ENCODE measurements around the gene WDR93. TPM values are rescaled to one million over a fixed set of nuclear protein-coding genes. Genes with fewer than 3 reads are reported as not detected.

The WDR93 gene
- polyA plus RNA-seq, 2 of the 4 experiments (the other 2 are of a cell fraction) = 0.10 to 0.26 TPM

- TF ChIP-seq HMGXB4 (CRISPR knock-in tag; IDR thresholded peaks at IDR 0.05; ENCODE audit: borderline replicate concordance) (no peak), KDM1A (IDR thresholded peaks at IDR 0.05; ENCODE audit: low read depth) (no peak), EHMT2 (IDR thresholded peaks at IDR 0.05; ENCODE audit: low read depth) (no peak), EHF (CRISPR knock-in tag; IDR thresholded peaks at IDR 0.05) (no peak), RNF2 (IDR thresholded peaks at IDR 0.05; ENCODE audit: borderline replicate concordance, low read depth) (no peak), TFCP2L1 (CRISPR knock-in tag; IDR thresholded peaks at IDR 0.05) (no peak), CBX8 (IDR thresholded peaks at IDR 0.05) (no peak), HDAC2 (IDR thresholded peaks at IDR 0.05) (no peak), TP53 (CRISPR knock-in tag; IDR thresholded peaks at IDR 0.05) (no peak), RAD21 (conservative IDR thresholded peaks at IDR 0.05 in 1 of 2, IDR thresholded peaks at IDR 0.05 in 1 of 2) (peak; percentile 97 to 98), HOXB13 (CRISPR knock-in tag; IDR thresholded peaks at IDR 0.05; ENCODE audit: low read depth) (no peak), ZC3H11A (IDR thresholded peaks at IDR 0.05) (no peak), CHD4 (IDR thresholded peaks at IDR 0.05; ENCODE audit: borderline replicate concordance) (no peak), SREBF2 (IDR thresholded peaks at IDR 0.05) (no peak)
- TF ChIP-seq, protein P1, sequence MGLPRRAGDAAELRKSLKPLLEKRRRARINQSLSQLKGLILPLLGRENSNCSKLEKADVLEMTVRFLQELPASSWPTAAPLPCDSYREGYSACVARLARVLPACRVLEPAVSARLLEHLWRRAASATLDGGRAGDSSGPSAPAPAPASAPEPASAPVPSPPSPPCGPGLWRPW (IDR thresholded peaks at IDR 0.05) = no peak
- TF ChIP-seq, protein P2, sequence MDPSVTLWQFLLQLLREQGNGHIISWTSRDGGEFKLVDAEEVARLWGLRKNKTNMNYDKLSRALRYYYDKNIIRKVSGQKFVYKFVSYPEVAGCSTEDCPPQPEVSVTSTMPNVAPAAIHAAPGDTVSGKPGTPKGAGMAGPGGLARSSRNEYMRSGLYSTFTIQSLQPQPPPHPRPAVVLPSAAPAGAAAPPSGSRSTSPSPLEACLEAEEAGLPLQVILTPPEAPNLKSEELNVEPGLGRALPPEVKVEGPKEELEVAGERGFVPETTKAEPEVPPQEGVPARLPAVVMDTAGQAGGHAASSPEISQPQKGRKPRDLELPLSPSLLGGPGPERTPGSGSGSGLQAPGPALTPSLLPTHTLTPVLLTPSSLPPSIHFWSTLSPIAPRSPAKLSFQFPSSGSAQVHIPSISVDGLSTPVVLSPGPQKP (IDR thresholded peaks at IDR 0.05; ENCODE audit: low read depth, low read length) = no peak
These were observed 69.8 kb downstream of the WDR93 start (continued) for GRCh38 chr15:89760303-89761008.

DNA sequence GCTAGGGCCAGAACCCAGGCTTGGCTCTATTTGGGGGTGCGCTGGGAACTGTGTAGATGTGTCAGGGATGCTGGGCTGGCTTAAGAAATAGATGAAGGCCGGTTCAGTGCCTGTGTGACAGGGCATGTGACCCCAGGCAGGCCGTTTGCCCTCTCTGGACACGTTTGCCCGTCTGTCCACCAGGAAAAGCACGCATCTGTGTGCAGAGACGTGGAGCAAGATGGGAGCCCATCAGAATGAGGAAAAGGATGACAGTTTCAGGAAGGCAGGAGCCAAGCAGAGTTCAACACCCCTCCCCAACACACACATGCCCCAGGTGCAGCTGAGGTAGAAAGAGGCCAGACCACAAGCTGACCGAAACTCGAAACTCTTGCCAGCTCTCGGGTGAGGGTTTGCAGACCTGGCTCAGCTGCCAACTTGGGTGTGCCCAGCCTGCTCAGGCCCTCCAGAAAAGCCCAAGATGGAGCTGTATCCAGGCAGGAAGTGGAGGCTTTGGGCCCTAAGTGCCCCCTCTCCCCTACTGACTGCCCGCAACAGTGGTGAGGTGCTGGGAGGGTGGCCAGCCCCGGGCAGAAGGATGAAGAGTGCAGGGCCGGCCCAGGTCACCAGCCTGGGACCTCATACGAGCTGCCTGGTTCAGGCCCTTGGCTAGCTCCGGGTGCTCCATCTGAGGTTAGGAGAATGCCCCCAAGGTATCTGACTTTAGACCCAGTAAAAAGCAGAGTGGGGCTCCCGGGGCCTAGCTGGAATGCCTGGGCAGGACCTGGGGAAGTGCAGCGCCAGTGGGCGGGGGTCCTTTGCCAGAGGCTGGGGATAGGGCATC is 70.6 kb downstream of the WDR93 start:
- no peak for FAIRE-seq
- CTCF ChIA-PET = interaction anchor here (0.6 to 17.7 kb wide), 72 partner anchors 11 to 648 kb away, joined by 3 to 491 read pairs (median 6); partner anchors contain the start of genes ANPEP, AP3S2, ARPIN and MESP1

More for the DNA sequence above, 70.6 kb downstream of the WDR93 start:
- Histone ChIP-seq H3K4me3 (no peak overlapping the region), H3K4me2 (no peak overlapping the region), H3K27ac (peak overlapping the region in 1 of 2 experiments; percentile 49; a peak in 3 of 6 replicates), H3K4me1 (0 out of 3 replicates have a peak, but pooled peaks cover 3% of the 10 kb centered on the region), H3K9me3 (no peaks in the 10 kb centered on the region)
- whole genome bisulfite sequencing (ENCODE audit: missing lambda C conversion rate) = 69% methylated on average over 17 of the region's 18 CpGs
- DNase-seq (ENCODE audit: low read depth in 1 of 2, low spot score in 1 of 2) (no peak), ATAC-seq (peak; percentile 21 to 62; a peak in 4 of 6 replicates)
- TF ChIP-seq KDM5A (IDR thresholded peaks at IDR 0.05) (no peak), CTCF (IDR thresholded peaks at IDR 0.05) (peak; percentile 9; the same call in 1 of the 3 replicates)
- TF ChIP-seq, protein P3, sequence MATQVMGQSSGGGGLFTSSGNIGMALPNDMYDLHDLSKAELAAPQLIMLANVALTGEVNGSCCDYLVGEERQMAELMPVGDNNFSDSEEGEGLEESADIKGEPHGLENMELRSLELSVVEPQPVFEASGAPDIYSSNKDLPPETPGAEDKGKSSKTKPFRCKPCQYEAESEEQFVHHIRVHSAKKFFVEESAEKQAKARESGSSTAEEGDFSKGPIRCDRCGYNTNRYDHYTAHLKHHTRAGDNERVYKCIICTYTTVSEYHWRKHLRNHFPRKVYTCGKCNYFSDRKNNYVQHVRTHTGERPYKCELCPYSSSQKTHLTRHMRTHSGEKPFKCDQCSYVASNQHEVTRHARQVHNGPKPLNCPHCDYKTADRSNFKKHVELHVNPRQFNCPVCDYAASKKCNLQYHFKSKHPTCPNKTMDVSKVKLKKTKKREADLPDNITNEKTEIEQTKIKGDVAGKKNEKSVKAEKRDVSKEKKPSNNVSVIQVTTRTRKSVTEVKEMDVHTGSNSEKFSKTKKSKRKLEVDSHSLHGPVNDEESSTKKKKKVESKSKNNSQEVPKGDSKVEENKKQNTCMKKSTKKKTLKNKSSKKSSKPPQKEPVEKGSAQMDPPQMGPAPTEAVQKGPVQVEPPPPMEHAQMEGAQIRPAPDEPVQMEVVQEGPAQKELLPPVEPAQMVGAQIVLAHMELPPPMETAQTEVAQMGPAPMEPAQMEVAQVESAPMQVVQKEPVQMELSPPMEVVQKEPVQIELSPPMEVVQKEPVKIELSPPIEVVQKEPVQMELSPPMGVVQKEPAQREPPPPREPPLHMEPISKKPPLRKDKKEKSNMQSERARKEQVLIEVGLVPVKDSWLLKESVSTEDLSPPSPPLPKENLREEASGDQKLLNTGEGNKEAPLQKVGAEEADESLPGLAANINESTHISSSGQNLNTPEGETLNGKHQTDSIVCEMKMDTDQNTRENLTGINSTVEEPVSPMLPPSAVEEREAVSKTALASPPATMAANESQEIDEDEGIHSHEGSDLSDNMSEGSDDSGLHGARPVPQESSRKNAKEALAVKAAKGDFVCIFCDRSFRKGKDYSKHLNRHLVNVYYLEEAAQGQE (IDR thresholded peaks at IDR 0.05) = peak; percentile 2; the same call in 1 of the 2 replicates
- POLR2A ChIA-PET = interaction anchor here (0.8 to 1.7 kb wide), 5 partner anchors 11 to 127 kb away, joined by 3 to 9 read pairs (median 5); partner anchors contain the start of gene MESP1

Data from A549 (cell line).